Measurements from ENCODE around the gene KIAA0319L.
A peak's percentile ranks its signal among the peaks of the same experiment; 100 is the strongest.

Gene KIAA0319L

DNA sequence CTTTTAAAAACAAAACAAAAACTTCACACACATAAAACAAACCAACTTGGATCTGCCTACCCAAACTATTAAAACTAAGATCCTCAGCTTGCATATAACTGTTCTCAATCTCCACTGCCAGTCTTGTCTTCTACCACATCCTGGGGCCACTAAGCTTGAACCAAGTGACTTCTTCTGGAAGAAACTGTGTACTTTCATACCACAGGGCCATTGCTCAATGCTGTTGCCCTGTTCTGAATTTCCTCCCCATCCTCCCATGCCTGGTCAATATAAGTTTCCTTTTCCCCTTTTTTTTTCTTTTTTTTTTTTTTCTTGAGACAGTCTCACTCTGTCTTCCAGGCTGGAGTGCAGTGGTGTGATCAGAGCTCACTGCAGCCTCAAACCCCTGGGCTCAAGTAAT is 109.9 kb downstream of the KIAA0319L start:
- CTCF ChIA-PET = interaction anchor here (1.0 kb wide), 1 partner anchor 118 kb away, joined by 3 read pairs; no protein-coding TSS in a partner anchor
- no peak for DNase-seq (ENCODE audit: low spot score)
- H3K27ac ChIP-seq = no peak overlapping the region
- no peak for TF ChIP-seq CTCF (conservative IDR thresholded peaks at IDR 0.05; ENCODE audit: low read depth)
- POLR2A ChIA-PET (ENCODE audit: low non-redundant PET) = no interaction called here

DNA sequence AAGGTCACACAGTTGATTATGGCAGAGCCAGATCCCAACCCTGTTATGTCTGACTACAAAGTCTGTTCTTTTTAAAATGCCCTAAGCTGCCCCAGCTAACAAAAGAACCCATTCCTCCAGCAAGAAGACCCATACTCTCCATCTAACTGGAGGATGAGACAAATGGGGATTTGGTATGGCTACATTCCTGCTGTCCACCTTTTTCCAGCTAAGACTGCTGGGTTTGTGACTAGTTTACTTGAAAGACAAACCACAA is 112.8 kb downstream of the KIAA0319L start:
- H3K27ac ChIP-seq = no peak overlapping the region
- TF ChIP-seq CTCF (conservative IDR thresholded peaks at IDR 0.05; ENCODE audit: low read depth) = no peak
- CTCF ChIA-PET = interaction anchor here (0.7 kb wide), 1 partner anchor 286 kb away, joined by 7 read pairs; no protein-coding TSS in a partner anchor
- POLR2A ChIA-PET (ENCODE audit: low non-redundant PET) = no interaction called here
- no peak for DNase-seq (ENCODE audit: low spot score)

GRCh38 chr1:35443768-35444518 is 113.3 kb downstream of the KIAA0319L start:
- CTCF ChIA-PET = interaction anchor here (0.6 to 0.8 kb wide), 4 partner anchors 242 to 326 kb away, joined by 3 to 7 read pairs (median 4); no protein-coding TSS in a partner anchor
- no peak for DNase-seq (ENCODE audit: low spot score)
- TF ChIP-seq CTCF (conservative IDR thresholded peaks at IDR 0.05; ENCODE audit: low read depth) = no peak
- POLR2A ChIA-PET (ENCODE audit: low non-redundant PET) = no interaction called here
- H3K27ac ChIP-seq = no peak overlapping the region

DNA sequence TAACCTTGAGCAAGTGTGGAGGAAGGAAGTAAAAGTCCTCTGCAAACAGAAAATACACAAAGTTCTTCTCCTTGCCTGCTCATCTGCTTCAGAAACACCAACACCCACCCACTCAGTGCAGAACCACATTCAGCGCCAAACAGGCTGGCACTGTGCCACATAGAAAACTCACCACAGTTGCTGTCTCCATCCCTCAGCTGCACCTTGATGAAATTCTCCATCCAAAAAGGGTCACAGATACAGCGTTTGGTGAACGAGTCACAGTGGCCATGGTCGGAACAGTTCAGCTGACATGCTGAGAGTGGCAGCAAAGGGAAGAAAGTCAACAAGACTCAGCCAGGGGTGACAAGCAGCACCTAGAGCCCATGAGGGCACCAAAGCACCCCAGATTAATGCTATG is 114.5 kb downstream of the KIAA0319L start:
- no peak for TF ChIP-seq CTCF (conservative IDR thresholded peaks at IDR 0.05; ENCODE audit: low read depth)
- ChIA-PET POLR2A (ENCODE audit: low non-redundant PET) (no interaction called here), CTCF (interaction anchor here (0.6 to 1.2 kb wide), 3 partner anchors 8 to 33 kb away, joined by 3 read pairs; no protein-coding TSS in a partner anchor)
- H3K27ac ChIP-seq = peak overlapping the region; percentile 72
- no peak for DNase-seq (ENCODE audit: low spot score)

DNA sequence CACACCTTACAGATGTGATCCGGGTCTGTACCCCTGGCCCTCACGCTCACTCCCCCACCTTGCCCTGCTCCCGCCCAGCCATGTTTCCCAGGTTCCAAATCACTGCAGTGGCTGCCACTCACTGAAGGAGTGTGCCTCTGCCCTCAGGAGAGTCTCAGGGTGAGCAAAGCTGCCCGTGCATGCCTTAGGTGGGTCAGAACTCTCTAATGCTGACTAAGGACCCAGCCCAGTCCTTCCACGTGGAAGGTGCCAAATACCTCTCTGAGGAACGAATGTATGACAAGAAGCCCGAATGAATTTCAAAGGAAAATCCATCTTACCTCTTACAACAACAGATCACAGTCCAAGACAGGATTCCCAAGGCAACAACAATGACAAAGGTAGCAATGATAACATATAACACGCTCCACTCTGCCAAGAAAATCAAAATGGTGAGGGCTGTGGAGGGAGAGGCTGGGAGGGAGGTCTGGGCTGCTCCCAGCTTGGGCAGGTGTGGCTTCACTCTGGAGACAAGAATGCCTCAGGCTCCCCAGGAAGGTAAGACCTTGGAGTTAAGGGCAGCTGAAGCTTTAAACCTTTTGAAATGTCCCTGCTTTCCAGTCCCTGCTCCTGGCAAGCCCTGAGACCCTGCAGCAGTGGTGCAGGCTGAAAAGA is 115.2 kb downstream of the KIAA0319L start:
- peak; percentile 18 for DNase-seq (ENCODE audit: low spot score)
- ChIA-PET POLR2A (ENCODE audit: low non-redundant PET) (no interaction called here), CTCF (interaction anchor here (0.6 to 1.2 kb wide), 3 partner anchors 9 to 32 kb away, joined by 3 read pairs; no protein-coding TSS in a partner anchor)
- peak overlapping the region; percentile 72 for H3K27ac ChIP-seq
- TF ChIP-seq CTCF (conservative IDR thresholded peaks at IDR 0.05; ENCODE audit: low read depth) = no peak

- ChIA-PET POLR2A (ENCODE audit: low non-redundant PET) (no interaction called here), CTCF (interaction anchor here (0.6 kb wide), 1 partner anchor 169 kb away, joined by 3 read pairs; no protein-coding TSS in a partner anchor)
- no peak for DNase-seq (ENCODE audit: low spot score)
- H3K27ac ChIP-seq = no peak overlapping the region
- no peak for TF ChIP-seq CTCF (conservative IDR thresholded peaks at IDR 0.05; ENCODE audit: low read depth)
These were observed 117.6 kb downstream of the KIAA0319L start for GRCh38 chr1:35439626-35440025.

Measured in RWPE1 (cell line).